Parathyroid adenoma (tissue), 2 donors: ENCODE results near the gene LSP1.
A peak's percentile ranks its signal among the peaks of the same experiment; 100 is the strongest.

ENCODE experiments used
- H2AFZ ChIP-seq: fragments of 300-600 bp; sonication (generic); one replicate; pipeline ENCODE4 v1.7.0; 2017; ENCODE audit warnings: antibody characterized with exemption, mild to moderate bottlenecking
- H3K27ac ChIP-seq: fragments of 300-600 bp; sonication (generic); one replicate; pipeline ENCODE4 v1.7.0; 2017
- H3K27me3 ChIP-seq: fragments of 300-600 bp; sonication (generic); one replicate; pipeline ENCODE4 v1.7.0; 2017; ENCODE audit warnings: low read length; ENCODE audit not compliant: control insufficient read depth, insufficient read depth
- H3K36me3 ChIP-seq: fragments of 300-600 bp; sonication (generic); one replicate; pipeline ENCODE4 v1.7.0; 2017; ENCODE audit warnings: low read length; ENCODE audit not compliant: control insufficient read depth, insufficient read depth
- H3K4me1 ChIP-seq: fragments of 300-600 bp; sonication (generic); one replicate; pipeline ENCODE4 v1.7.0; 2017; ENCODE audit warnings: control low read depth
- H3K4me2 ChIP-seq: fragments of 300-600 bp; sonication (generic); one replicate; pipeline ENCODE4 v1.7.0; 2017; ENCODE audit warnings: low read length
- H3K4me3 ChIP-seq: fragments of 300-600 bp; sonication (generic); one replicate; pipeline ENCODE4 v1.7.0; 2017; ENCODE audit warnings: low read depth, low read length
- H3K79me2 ChIP-seq: fragments of 300-600 bp; sonication (generic); one replicate; pipeline ENCODE4 v1.7.0; 2017; ENCODE audit warnings: control low read depth
- H3K9ac ChIP-seq: fragments of 300-600 bp; sonication (generic); one replicate; pipeline ENCODE4 v1.7.0; 2017; ENCODE audit warnings: mild to moderate bottlenecking
- H3K9me3 ChIP-seq: fragments of 300-600 bp; sonication (generic); one replicate; pipeline ENCODE4 v1.7.0; 2017; ENCODE audit warnings: low read length; ENCODE audit not compliant: control insufficient read depth
- CTCF ChIP-seq: fragments of 300-600 bp; sonication (generic); IDR thresholded peaks from one replicate; pipeline ENCODE4 v1.7.0; 2017; ENCODE audit warnings: antibody characterized with exemption, mild to moderate bottlenecking
- donor health status: primary hyperparathyroidism.

Gene LSP1

DNA sequence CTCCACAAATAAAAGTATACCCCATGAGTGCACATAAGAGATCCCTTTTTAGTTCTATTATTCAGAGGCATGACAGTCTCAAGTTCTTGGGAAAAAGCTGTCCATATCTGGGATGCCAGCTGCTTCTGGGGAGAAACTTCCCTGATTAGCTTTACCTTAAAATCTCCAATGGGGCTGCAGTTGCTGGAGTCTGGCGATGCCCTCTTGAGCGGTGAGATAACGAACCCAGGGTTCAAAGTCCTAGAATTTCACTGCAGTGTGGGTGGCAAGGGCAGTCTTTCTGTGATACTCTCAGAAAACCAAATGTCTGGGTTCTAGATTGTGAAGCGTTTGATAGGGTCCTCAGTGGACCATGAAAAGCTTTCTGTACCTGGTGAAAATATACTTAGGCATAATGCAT is 46.2 kb downstream of the LSP1 start:
- Histone ChIP-seq H2AFZ (no peak overlapping the region), H3K27me3 (no peaks in the 10 kb centered on the region), H3K79me2 (no peaks in the 10 kb centered on the region), H3K9ac (no peak overlapping the region), H3K9me3 (no peaks in the 10 kb centered on the region), H3K27ac (no peak overlapping the region), H3K4me2 (no peak overlapping the region), H3K4me3 (no peak overlapping the region), H3K36me3 (no peaks in the 10 kb centered on the region), H3K4me1 (no peaks in the 10 kb centered on the region)
- no peak for TF ChIP-seq CTCF

- Histone ChIP-seq H3K27ac (no peak overlapping the region), H3K4me3 (no peak overlapping the region), H3K4me1 (no peaks in the 10 kb centered on the region), H3K9ac (no peak overlapping the region), H3K36me3 (no peaks in the 10 kb centered on the region), H2AFZ (no peak overlapping the region), H3K9me3 (no peaks in the 10 kb centered on the region), H3K4me2 (no peak overlapping the region), H3K79me2 (no peaks in the 10 kb centered on the region), H3K27me3 (no peaks in the 10 kb centered on the region)
- TF ChIP-seq CTCF = no peak
These were observed 46.8 kb downstream of the LSP1 start for GRCh38 chr11:1899686-1900085.

- no peak for TF ChIP-seq CTCF
- H3K9me3 ChIP-seq = no peaks in the 10 kb centered on the region
- H2AFZ ChIP-seq = no peak overlapping the region
- H3K4me2 ChIP-seq = no peak overlapping the region
- H3K36me3 ChIP-seq = no peaks in the 10 kb centered on the region
- no peaks in the 10 kb centered on the region for H3K79me2 ChIP-seq
- H3K27me3 ChIP-seq = no peaks in the 10 kb centered on the region
- no peak overlapping the region for H3K27ac ChIP-seq
- no peaks in the 10 kb centered on the region for H3K4me1 ChIP-seq
- H3K9ac ChIP-seq = no peak overlapping the region
- H3K4me3 ChIP-seq = no peak overlapping the region
These were observed 53.3 kb downstream of the LSP1 start for GRCh38 chr11:1906181-1906580.

- Histone ChIP-seq H3K27ac (no peak overlapping the region), H3K9ac (no peak overlapping the region), H3K4me1 (no peaks in the 10 kb centered on the region), H3K27me3 (no peaks in the 10 kb centered on the region), H3K4me2 (no peak overlapping the region), H2AFZ (no peak overlapping the region), H3K9me3 (no peaks in the 10 kb centered on the region), H3K36me3 (no peaks in the 10 kb centered on the region), H3K79me2 (no peaks in the 10 kb centered on the region), H3K4me3 (no peak overlapping the region)
- no peak for TF ChIP-seq CTCF
These were observed 53.9 kb downstream of the LSP1 start for GRCh38 chr11:1906611-1907423.

- Histone ChIP-seq H3K4me3 (no peak overlapping the region), H3K9ac (no peak overlapping the region)
These were observed 55.7 kb downstream of the LSP1 start for GRCh38 chr11:1908618-1909017.

More at GRCh38 chr11:1908618-1909017, 55.7 kb downstream of the LSP1 start:
- no peak for TF ChIP-seq CTCF
- Histone ChIP-seq H3K27me3 (no peaks in the 10 kb centered on the region), H3K4me2 (no peak overlapping the region), H3K9me3 (no peaks in the 10 kb centered on the region), H3K4me1 (no peaks in the 10 kb centered on the region), H3K36me3 (no peaks in the 10 kb centered on the region), H3K79me2 (no peaks in the 10 kb centered on the region), H3K27ac (peak overlapping the region; percentile 5), H2AFZ (no peak overlapping the region)
